NCI-H226 (cell line): ENCODE results near the gene SLC30A10.
"Not testable (repeated sequence)": the region's sequence is repeated elsewhere in the genome, so short reads cannot be mapped to it uniquely, and the experiment has no call there.

Experiments
- DNase-seq: peaks from one replicate; pipeline ENCODE4 v3.0.0-alpha.2; 2015

The SLC30A10 gene

DNA sequence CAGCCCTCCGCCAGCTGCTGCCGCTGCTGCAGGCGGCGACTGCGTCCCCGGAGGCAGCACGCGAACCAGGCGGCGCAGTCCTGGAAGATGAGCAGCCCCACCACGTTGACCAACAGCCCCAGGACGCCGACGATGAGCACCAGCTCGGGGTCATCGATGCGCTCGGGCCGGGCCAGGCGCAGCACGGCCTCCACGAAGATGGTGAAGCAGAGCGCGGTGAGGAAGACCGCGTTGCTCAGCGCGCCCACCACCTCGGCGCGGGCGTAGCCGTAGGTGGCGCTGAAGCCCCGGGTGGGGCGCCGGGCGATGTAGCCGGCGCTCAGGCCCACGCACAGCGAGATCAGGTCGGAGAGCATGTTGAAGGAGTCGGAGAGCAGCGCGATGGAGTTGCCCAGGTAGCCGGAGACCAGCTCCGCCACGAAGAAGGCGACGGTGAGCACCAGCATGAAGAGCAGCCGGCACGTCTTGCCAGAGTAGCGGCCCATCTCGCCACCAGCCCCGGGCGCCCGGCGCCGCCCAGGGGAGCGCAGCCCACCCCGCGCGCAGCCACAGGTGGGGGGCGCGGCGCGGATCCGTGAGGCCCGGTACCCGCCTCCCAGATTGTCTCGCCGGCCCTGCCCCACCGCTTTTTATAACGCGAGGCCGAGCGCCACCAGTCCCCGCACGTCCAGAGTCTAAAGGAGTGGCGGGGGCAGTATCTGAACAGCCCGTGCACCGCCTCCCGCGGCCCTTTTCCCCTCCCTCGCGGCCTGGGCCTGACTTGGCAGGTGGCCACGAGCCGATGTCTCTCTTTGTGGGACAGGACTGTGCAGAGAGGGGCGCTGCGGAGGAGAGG is at the start of gene SLC30A10:
SLC30A10 (minus strand) TSS at position 602 of the 835 bp plus-strand sequence; CDS start at position 485, 117 bp downstream.
- no peak for DNase-seq

DNA sequence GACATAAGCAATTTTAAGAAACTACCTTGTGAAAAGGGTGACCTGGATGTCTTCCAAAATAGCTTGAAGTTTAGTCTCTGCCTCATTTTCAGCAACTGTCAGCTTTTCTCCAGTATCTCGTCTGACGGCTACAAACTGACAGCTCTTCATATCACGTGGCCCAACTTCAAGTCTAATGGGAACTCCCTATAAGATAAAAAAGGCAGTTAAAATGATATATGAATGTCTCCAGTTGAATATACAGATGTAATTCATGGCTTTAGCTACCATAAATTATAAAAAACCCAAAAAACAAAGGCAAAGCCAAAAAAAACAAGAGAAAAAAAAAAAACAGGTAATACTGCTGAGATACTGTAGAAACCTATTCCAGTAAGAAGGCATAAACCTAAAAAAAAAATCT is 44.9 kb upstream of the SLC30A10 start:
- DNase-seq: no peak

DNA sequence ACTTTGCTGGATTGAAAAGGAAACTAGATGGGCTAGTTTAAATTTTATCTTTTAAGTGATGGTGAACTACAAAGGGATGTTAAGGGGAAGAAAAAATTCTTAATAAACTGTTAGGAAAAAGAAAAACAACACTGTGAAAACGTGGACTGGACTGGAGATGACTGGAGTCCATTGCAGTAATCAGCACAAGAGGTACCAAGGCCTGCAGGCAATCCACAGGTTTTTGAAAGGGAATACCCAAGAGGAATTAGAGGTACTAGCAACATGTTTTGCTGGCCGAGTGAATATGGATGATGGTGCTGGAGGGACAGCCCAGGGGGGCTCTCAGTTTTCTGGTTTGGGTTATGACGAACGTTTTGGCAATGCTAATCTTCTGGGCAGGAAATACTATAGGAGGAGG is 39.0 kb upstream of the SLC30A10 start:
- no peak for DNase-seq

DNA sequence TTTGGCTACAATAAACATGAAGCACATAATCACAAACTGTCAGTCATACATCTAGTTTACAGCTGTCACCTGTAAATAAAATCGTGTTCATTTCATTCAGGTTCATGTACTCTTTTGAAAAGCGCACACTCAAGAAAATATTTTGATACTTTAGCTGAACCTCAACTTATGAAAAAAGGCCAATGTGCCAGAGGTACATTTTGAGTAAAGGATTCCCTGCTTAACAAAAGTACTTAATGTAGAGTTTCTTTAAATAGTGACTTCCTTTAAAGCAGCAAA is 37.7 kb upstream of the SLC30A10 start:
- no peak for DNase-seq

DNA sequence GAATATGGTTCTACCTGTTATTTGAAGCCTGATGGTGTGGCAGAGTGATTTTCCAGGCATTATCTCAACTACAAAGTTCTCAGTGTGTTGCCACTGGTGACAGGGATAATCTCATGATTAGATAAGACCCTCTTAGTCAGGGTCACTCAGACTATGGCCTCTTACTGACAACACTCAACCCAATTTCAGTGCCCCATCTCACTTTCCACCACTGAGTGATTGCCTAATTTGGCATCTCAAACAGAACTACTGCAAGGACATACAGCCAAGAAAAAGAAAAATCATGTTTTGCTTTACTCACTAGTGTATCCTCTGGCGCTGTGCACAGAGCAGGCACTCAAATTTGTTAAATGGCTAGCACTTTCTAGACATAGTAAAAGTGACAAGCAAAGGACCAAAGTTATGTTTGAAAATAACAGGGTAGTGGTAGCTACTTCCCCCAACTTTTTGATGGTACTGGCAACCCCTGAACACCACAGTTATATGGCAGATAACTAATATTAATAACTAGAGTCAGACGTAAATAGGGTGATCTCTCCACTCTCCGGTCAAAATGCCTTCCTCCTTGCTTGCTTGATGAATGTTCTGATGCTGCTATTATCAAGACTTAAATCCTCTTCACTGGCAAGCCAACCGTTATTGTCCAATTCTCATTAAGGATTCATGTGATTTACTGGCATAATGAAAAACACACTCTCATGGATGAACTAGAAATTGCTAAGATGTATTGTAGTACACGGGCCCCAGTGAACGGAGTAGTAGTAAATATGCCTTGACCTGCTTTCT is 37.1 kb upstream of the SLC30A10 start:
- DNase-seq: no peak

DNA sequence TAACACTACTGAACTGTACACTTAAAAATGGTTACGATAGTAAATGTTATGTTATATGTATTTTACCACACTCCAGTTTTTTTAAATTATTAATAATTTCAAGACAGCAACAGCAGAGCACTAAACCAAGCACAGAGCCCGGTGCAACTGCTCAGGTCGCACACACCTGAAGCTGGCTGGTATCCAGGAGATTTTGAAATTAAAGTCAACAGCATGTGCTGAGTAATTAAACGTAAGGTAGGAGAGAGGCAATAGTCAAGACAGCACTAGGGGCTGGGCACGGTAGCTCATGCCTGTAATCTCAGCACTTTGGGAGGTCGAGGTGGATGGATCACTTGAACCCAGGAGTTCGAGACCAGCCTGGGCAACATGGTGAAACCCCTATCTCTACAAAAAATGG is 35.1 kb upstream of the SLC30A10 start:
- no peak for DNase-seq

DNA sequence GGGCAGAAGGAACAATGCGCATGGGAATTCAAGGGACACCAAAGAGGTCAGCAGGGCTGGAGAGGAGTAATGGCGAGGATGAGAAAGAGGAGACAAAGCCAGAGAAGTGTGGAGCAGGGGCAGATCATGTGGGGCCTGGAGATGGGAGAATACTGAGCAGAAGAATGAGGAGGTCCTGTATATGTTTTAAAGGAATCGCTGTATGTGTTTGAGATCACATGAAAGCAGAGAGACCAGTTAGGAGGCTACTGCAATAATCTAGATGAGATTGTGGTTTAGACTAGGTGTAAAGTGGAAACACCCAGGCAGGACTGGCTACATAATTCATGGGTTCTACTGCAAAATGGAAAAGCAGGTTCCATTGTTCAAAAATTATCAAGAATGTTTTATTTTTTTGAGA is 33.3 kb upstream of the SLC30A10 start:
- DNase-seq: no peak

DNA sequence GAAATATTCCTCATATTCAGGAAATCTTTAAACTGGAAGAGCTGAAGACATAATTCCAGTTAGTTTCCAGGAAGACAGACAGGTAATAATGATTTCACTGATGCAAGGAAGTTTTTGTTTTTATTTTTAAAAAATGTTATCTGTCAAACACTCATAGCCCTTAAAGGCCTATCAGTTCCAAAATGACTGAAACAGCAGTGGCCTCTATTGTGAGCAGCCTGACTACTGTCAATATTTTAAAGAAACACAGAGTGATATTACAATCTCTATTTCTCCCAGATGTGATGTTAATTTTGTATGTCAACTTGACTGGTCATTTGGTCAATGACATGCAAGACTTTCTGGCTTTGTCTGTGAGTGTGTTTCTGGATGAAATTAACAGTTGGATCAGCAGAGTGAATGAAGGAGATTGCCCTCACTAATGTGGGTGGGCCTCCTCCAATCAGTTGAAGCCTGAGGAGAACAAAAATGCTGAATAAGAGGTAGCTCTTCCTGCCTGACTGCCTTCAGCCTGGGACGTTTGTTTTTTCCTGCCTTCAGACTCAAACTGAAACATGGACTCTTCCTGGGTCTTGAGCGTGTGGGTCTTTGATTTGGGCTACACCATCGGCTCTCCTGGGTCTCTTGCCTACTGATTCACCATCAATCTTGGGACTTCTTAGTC is 31.3 kb upstream of the SLC30A10 start:
- DNase-seq: no peak

DNA sequence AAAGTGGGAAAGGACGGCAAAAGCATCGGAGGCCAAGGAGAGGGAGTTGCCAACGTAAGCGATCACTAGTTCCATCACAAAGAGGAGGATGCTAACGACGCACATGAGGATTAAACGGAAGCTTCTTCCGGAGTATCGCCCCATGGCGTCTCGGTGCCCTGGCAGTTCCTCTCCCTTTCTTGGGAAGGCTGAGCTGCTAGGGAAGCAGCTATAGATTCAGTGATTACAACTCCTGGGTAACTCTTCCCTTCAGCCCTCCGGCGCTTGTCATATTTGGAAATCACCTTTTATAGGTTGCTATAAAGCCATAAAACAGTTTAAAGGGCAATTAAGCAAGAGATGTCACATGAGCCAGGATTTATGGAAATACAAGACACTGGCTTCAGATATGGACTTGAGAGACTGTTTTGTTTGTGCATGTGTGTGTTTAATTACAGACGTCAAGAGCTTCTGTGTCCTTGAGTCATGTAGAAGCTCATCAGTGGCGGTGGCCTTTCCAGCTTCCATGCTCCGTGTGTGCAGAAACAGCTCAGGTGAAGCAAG is 30.6 kb upstream of the SLC30A10 start:
- DNase-seq: no peak

DNA sequence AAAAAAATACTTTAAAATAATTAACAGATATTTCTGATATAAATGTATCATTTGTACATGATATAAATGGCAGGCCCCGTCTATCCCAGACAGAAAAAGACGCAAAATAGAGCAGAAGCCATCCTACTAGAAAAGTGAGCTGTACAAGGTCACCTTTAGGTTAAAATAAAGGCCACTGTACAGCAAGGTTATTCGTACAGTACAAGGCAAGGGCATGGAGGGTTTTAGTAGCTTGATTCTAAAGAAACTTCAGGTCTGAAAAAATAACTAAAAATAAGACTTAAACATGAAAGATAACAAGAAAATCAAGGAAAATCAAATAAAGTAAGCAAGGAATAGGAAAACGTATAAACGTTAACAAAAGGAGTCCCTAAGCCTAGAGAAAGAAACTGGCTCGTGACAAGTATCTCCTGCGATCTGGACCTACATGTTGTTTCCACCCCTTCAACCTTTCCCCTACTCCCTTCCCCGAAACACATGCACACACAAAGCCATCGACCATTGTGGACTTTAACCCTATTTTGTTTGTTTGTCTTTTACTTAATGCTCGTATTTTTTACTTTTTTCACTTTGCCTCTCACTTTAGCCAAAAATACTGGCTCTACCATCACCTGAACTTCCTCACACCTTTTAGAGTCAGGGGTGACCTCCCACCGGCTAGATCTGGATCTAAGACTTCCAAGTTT is 26.5 kb upstream of the SLC30A10 start:
- no peak for DNase-seq

DNA sequence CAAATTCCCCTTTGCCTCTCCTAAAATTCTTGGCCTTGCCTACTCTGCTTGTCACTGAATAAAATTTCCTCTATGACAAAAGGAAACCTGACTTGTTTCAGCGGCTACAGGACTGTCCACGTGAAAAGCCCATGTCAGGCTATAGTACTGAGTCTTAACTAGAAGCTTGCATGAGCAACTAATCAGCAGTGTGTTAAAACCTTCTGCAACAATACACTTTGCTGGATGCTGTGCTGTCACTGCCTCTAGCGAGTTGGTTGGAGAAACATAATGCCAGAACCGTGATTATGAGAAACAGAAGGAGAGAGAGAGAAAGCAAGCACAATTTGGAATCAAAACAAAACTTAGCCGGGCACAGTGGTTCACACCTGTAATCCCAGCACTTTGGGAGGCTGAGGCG is 25.7 kb upstream of the SLC30A10 start:
- DNase-seq: no peak

DNA sequence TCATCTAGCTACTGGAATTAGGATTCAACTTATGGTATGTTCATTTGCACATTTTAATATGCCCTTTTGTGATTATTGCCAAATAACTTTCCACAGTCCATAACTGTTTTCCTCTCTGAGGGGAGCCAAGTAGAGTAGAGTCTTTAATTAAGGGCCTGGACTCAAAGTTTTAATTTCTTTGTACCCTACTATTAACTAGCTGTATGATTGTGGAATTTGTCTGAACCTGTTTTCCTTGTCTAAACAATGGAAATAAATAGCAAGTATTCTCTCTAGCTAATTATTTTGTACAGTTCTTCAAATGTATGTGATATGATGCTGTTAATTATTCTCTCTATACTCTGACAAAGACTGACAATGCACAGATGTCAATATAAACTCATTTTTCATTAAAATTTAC is 24.0 kb upstream of the SLC30A10 start:
- DNase-seq: no peak

DNA sequence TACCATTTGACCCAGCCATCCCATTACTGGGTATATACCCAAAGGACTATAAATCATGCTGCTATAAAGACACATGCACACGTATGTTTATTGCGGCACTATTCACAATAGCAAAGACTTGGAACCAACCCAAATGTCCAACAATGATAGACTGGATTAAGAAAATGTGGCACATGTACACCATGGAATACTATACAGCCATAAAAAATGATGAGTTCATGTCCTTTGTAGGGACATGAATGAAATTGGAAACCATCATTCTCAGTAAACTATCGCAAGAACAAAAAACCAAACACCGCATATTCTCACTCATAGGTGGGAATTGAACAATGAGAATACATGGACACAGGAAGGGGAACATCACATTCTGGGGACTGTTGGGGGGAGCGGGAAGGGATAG is 20.9 kb upstream of the SLC30A10 start:
- DNase-seq: not testable (repeated sequence)

DNA sequence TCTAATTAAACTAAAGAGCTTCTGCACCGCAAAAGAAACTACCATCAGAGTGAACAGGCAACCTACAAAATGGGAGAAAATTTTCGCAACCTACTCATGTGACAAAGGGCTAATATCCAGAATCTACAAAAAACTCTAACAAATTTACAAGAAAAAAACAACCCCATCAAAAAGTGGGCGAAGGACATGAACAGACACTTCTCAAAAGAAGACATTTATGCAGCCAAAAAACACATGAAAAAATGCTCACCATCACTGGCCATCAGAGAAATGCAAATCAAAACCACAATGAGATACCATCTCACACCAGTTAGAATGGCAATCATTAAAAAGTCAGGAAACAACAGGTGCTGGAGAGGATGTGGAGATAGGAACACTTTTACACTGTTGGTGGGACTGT is 20.4 kb upstream of the SLC30A10 start:
- DNase-seq: not testable (repeated sequence)

DNA sequence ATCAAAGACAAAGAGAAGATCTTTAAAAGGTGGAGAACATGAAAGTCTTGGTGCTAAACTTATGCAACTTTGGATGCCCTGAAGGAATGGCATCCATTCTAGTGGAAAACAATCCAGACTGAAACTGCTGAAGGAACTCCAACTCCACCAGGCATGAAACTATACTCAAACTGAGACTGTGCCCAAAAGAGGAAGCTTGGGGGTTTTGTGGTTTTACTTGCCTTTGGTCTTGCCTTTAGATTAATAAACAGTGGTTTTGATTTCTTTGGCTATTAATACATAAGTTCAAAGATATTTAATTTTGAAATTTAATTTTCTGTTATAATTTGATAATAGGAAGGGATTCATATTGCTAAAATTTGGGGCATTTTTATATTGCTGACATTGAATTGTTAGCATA is 17.4 kb upstream of the SLC30A10 start:
- DNase-seq: no peak

DNA sequence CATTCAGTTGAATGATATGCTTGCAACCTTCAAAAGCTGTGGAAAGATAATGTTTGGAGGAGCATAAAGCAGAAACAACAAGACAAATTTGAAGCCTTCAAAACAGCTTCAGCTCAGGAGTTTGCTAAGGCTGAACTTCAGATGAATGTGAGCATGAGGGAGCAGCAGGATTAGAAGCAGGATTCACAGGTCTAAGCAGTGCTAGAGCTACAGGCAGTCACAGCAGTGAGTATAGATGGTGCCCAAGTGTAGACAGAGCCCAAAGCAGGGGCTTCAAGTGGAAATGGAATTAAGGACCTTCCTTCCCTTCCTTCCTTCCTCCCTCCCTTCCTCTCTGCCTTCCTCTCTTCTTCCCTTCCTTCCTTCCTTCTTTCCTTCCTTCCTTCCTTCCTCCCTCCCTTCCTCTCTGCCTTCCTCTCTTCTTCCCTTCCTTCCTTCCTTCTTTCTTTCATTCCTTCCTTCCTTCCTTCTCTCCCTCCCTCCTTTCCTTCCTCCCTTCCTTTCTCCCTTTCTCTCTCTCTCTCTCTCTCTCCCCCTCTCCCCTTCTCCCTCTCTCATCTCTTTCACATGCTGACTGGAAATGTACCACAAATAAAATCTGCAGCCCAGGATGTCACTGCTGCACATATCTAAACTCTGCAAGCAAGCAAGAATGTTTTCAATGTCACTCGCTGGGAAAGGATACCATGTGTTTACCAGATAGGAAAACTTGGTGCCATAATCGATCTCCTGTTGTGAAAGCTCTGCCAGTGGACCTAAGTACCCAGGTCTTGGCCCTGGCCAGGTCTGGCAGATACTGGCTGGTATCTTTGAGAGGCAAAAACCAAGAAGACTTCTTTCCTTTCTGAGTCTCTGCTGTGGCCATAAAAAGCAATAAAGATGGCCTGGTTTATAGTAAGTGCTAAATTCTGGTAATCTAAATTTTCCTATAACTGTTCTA is 13.1 kb upstream of the SLC30A10 start:
- no peak for DNase-seq

DNA sequence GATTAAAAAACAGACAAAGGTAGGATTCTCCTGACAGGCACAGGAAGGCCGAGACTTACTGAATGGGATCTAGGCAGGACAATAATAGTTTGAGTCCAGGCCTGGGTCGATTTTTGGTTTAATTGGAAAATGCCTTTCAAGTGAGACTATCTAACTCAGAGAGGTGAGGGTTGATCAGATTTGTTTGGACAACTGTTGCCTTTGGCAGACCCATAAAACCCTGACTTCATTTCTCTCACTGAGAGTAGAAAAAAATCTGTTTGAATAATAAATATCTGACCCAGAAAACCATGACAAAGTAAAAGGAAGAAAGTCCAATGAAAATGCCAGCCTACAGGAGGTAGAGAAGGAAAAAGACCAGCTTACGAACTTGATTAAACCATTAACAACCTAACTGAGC is 12.3 kb upstream of the SLC30A10 start:
- DNase-seq: no peak

DNA sequence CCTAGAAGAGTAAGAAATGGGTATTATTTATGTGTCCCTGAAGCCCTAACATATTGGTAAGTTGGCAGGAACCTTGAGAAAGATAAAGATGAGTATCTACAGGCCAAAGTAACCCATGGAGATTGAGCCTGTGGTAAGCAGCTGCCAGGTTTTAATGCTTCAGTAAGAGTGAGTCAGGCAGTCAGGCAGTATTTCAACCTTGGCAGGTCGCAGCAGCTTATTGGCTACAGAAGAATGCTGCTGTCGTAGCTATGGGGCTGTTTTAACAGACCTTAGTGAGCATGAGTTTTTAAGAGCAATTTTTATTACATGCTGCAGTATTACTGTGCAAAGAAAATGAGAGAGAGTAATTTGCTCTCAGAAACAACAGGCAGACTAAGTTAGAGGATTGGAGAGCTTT is 10.3 kb upstream of the SLC30A10 start:
- DNase-seq: no peak

DNA sequence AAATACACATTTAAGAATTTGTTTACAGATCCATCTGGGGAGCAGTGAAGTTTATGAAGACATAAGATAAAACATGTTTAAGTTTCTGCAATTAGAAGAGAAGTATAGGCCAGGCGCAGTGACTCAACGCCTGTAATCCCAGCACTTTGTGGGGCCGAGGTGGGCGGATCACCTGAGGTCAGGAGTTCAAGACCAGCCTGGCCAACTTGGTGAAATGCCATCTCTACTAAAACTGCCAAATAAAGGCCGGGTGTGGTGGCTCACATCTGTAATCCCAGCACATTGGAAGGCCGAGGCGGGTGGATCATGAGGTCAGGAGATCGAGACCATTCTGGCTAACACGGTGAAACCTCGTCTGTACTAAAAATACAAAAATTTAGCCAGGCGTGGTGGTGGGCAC is 5.4 kb upstream of the SLC30A10 start:
- not testable (repeated sequence) for DNase-seq

DNA sequence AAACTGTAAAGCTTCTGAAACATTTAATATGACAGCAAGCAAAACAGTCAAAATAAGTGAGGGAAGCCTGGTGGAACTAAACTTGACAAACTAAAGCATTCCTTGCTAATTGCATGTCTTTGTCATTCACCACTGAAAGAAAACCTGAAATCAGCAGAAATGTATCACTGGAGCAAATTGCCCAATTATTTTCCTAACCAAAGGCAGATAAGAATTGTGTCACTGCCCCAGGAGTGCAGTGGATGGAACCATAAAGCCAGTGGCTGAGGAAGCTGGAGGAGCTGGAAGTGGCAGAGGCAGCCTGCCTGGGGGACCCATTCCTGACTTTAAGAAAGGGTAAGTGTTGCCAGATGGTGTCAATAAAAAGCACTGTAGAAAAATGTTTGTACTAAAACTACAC is 2.7 kb upstream of the SLC30A10 start:
- DNase-seq: no peak

DNA sequence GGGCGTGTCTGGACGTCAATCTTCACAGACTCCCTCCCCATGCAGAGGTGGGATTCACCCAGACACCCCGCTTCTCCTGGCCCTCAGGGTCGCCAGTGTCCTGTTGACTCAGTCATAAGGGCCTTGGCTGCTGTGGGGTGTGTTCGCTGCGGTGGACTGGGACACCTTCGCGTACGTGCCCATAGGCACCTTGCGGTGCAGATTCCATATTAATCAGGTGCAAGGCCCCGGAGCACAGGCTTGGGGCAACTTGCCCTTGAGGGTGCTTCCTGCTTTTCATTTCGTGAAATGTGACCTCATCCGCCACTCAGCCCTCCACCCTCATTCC is 398 bp upstream of the SLC30A10 start:
- DNase-seq: no peak

DNA sequence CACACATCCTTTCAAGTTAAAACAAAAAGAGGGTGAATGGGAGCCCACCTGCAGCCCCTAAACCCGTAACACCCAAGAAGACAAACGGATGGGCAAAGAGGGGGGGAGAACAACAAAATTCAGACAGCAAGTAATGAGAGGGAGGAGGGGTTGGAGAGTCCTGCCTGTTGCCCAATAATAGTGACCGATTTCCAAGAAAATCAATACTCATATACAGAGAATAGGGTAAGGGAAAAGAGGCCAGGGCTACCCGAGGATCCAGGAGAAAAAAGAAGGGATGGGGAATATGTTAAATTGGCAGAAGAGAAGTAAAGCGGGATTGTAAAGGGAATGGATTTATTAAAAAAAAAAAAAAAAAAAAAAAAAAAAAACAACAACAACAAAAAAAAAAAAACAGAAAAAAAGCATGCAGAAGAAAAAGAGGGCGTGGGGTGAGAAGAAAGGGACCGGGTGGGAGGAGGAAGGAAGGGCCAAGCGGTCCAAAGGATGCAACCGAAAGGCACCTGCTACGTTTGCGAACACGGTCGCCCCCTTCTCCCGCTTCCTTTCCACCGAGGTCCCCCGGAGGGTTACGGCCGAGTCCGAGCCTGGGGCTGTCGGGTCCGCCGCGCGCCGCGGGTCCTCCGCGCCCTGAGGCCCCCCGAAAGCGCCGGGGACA is 930 bp downstream of the SLC30A10 start:
- DNase-seq: no peak
